Measurements from ENCODE around the gene FBXO24.
A peak's percentile ranks its signal among the peaks of the same experiment; 100 is the strongest.

The FBXO24 gene

GRCh38 chr7:100590077-100590737 is 4.1 kb downstream of the FBXO24 start:
- DNase-seq = no peak

GRCh38 chr7:100591596-100591995 is 5.5 kb downstream of the FBXO24 start:
- no peak for DNase-seq

GRCh38 chr7:100595188-100595587 is 9.1 kb downstream of the FBXO24 start:
- DNase-seq = no peak

GRCh38 chr7:100598425-100598824 is 12.3 kb downstream of the FBXO24 start:
- DNase-seq = no peak

- DNase-seq = no peak
Measured at GRCh38 chr7:100599911-100600729, 14.0 kb downstream of the FBXO24 start.

GRCh38 chr7:100600730-100601038 is 14.6 kb downstream of the FBXO24 start:
- DNase-seq = no peak

- no peak for DNase-seq
Measured at GRCh38 chr7:100602889-100603725, 17.0 kb downstream of the FBXO24 start.

GRCh38 chr7:100603726-100604027 is 17.5 kb downstream of the FBXO24 start:
- DNase-seq = no peak

GRCh38 chr7:100604028-100604975 is 18.2 kb downstream of the FBXO24 start:
- peak in 29 of 56 donors; percentile 7 to 65 (median 25) for DNase-seq

GRCh38 chr7:100604976-100605911 is 19.1 kb downstream of the FBXO24 start:
- DNase-seq = peak in 2 of 56 donors; percentile 16 to 24

GRCh38 chr7:100606313-100606712 is 20.2 kb downstream of the FBXO24 start:
- no peak for DNase-seq

GRCh38 chr7:100607111-100607510 is 21.0 kb downstream of the FBXO24 start:
- DNase-seq = no peak

- DNase-seq = no peak
Measured at GRCh38 chr7:100609958-100610357, 23.8 kb downstream of the FBXO24 start.

GRCh38 chr7:100611983-100612729 is 26.0 kb downstream of the FBXO24 start, which contains the start of gene MOSPD3:
Gene MOSPD3, plus strand, starts transcription at chr7:100612540. Its CDS starts 252 bp downstream, at chr7:100612792.
- peak; percentile 89 to 100 (median 99) for DNase-seq

- peak in 5 of 56 donors; percentile 4 to 21 (median 9) for DNase-seq
Measured at GRCh38 chr7:100612730-100613390, 26.7 kb downstream of the FBXO24 start.

GRCh38 chr7:100613412-100614175 is 27.5 kb downstream of the FBXO24 start:
- no peak for DNase-seq

- no peak for DNase-seq
Measured at GRCh38 chr7:100614308-100614861, 28.3 kb downstream of the FBXO24 start.
